Stimulated activated CD8-positive, alpha-beta memory T cell treated with anti-CD3 and anti-CD28 coated beads, Interleukin-12 subunit alpha, Interleukin-12 subunit beta, amount 100 ng/mL, for 1 hour (primary cell): Measurements from ENCODE around the gene GSPT1.
"Not testable (repeated sequence)": the region's sequence is repeated elsewhere in the genome, so short reads cannot be mapped to it uniquely, and the experiment has no call there.

ENCODE experiments used
- DNase-seq: peaks from one replicate; pipeline ENCODE4 v3.0.0-alpha.2; 2020; ENCODE audit warnings: low read depth

GSPT1 gene

DNA sequence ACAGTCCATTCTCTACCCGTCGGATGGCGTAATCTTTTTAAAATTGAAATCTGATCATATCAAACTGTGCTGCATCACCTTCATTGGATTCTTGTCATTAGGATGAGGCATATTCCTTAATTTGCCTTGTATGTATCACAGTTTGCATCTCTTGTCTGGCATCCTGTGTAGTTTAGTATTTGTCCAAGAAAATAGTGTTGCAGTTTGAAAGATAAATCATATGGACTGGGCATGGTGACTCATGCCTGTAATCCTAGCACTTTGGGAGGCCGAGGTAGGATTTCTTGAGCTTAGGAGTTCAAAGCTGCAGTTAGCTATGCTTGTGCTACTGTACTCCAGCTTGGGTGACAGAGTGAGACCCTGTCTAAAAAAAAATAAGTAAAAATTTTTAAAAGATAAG is 58.6 kb downstream of the GSPT1 start:
- DNase-seq = no peak

GRCh38 chr16:11852092-11852809 is 63.5 kb downstream of the GSPT1 start:
- DNase-seq = no peak

- DNase-seq = peak; percentile 87
Observed at GRCh38 chr16:11851294-11852091, 64.3 kb downstream of the GSPT1 start, which contains the start of gene RSL1D1. Gene RSL1D1, minus strand, starts transcription at chr16:11851542. Its CDS starts 30 bp downstream, at chr16:11851512.

DNA sequence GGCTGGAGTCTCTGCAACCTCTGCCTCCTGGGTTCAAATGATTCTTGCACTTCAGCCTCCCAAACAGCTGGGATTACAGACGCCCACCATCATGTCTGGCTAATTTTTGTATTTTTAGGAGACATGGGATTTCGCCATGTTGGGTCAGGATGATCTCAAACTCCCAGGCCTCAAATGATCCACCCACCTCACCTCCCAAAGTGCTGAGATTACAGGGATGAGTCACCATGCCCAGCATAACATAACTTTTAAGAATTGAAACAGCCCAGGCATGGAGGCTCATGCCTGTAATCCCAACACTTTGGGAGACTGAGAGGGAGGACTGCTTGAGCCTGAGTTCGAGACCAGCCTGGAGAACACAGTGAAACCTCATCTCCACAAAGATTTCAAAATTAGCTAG is 66.9 kb downstream of the GSPT1 start:
- DNase-seq = no peak

- DNase-seq = no peak
Observed at GRCh38 chr16:11844499-11844898, 71.3 kb downstream of the GSPT1 start.

- DNase-seq = no peak
Observed at GRCh38 chr16:11843861-11844260, 71.9 kb downstream of the GSPT1 start.

- DNase-seq = no peak
Observed at GRCh38 chr16:11843206-11843605, 72.5 kb downstream of the GSPT1 start.

DNA sequence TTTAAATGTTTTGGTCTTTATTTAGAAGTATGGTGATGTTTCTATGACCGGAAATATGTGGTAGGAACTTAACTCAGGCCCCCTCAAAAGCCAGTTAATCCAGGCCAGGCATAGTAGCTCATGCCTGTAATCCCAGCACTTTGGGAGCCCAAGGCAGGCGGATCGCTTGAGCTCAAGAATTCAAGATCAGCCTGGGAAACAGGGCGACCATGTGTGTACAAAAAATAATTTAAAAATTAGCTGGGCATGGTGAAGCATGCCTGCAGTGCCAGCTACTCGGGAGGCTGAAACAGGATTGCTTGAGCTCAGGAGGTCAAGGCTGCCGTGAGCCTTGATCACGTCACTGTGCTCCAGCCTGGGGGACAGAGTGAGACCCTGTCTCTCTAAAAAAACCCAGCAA is 74.7 kb downstream of the GSPT1 start:
- no peak for DNase-seq

- no peak for DNase-seq
Observed at GRCh38 chr16:11836650-11837244, 79.0 kb downstream of the GSPT1 start.

DNA sequence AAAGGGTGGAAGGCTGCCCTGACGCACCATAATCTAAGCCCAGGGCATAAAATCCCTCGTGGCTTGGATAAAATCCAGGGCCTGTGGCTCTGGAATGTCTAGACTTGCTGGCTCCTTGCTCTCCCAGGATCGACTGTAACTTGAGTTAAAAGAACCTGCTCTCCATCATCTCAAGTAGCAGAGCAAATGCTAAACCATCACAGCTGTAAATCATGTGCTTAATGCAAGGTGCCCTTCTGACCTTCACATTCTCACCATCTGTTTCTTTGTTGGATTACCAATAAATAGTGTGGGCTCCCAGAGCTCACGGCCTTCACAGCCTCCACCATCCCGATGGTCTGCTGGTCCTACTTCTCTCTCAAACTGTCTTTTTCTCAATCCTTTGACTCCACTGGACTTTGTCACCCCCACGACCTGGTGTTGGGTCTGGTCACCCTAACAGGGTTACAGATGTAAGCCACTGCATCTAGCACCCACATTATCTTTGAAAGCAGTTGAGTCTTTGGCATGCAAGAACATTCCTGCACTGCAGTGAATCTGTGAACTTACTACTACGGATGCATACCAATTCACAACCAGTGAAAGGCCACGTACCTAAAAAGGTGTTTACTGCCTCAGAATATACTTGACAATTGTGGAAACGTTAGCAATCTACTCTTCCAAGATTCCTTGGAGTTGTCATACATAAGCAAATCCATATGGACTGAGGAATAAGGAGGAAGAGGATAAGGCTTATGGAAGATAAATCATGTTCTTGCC is 79.7 kb downstream of the GSPT1 start:
- DNase-seq = no peak

- no peak for DNase-seq
Observed at GRCh38 chr16:11835309-11835708, 80.4 kb downstream of the GSPT1 start.

- DNase-seq = no peak
Observed at GRCh38 chr16:11833951-11834695, 81.6 kb downstream of the GSPT1 start.

DNA sequence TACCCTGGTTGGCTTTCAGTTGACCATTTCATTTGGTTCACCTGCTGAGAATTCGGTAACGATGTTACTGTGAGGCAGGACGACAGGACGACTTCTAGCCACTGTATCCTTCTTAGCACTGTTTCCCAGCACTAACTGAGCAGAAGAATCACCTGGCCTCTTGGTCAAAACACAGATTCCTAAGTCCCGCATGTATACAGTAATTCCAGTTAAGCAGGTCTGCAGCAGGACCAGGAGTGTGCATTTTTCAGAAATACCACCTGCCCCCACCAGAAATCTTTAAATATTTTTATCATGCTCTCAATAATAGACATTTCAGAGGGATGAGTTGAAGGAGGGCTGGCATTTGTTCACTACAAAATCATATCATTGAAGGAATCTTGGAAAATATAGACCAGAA is 87.1 kb downstream of the GSPT1 start:
- DNase-seq = no peak

DNA sequence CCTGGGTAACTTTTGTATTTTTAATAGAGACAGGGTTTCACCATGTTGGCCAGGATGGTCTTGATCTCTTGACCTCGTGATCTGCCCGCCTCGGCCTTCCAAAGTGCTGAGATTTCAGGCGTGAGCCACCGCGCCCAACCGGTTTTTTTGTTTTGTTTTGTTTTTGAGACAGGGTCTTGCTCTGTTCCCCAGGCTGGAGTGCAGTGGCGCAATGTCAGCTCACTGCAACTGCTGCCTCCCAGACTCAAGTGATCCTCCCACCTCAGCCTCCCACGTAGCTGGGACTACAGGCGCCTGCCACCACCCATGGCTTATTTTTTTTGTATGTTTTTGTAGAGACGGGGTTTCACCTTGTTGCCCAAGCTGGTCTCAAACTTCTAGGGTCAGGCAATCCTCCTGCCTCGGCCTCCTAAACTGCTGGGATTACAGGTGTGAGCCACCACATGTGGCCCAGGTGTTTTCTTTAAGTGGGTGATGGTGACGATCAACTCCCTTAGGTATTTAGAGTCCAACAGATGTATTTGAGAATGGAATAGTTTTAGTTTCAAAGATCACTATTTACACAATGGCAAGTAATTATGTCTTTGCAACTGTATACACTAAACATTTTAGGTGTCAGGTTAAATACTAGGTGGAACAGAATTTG is 90.1 kb downstream of the GSPT1 start:
- not testable (repeated sequence) for DNase-seq

GRCh38 chr16:11824362-11824761 is 91.4 kb downstream of the GSPT1 start:
- no peak for DNase-seq

DNA sequence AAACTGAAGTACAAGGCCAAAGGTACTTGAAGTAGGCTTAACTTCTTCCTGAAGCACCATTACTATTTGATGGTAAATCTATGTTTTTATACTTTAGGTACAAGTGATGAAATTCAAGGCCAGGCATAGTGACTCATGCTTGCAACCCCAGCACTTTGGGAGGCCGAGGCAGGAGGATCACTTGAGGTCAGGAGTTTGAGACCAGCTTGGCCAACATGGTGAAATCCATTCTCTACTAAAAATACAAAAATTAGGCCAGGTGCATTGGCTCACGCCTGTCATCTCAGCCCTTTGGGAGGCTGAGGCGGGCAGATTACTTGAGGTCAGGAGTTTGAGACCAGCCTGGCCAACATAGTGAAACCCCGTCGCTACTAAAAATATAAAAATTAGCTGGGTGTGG is 92.1 kb downstream of the GSPT1 start:
- not testable (repeated sequence) for DNase-seq

DNA sequence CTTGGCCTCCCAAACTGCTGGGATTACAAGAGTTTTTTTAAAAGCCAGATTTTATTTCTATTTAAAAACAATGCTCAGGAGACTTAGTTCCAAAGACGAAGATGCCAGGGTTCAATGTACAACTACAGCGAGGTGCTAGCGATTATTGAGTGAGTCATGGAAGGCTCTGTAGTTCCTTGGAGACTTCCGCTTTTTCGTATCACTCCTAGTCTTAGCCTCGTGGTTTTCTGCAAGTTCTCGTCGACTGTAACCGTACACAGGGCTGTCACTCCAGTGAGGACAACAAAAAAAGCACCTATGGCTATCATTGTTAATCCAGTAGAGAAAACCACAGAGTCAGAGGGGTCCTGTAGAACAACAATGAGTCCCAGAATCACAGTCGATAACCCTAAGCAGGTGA is 96.0 kb downstream of the GSPT1 start:
- DNase-seq = no peak

GRCh38 chr16:11818970-11819369 is 96.8 kb downstream of the GSPT1 start:
- not testable (repeated sequence) for DNase-seq
